ENCODE results near the gene TECPR2. TPM values are rescaled to one million over a fixed set of nuclear protein-coding genes. Genes with fewer than 3 reads are reported as not detected.

The TECPR2 gene
- total and polyA plus RNA-seq, 10 of the 15 experiments (the other 5 are each of a cell fraction or from before 2014, with no cell fraction given) = 0.15 to 10.0 (median 3.0) TPM

GRCh38 chr14:102424520-102424919, 61.8 kb downstream of the TECPR2 start:
- no TSS peak for BruUV-seq (replicated peaks)
- TF ChIP-seq RCOR1 (conservative IDR thresholded peaks at IDR 0.05; ENCODE audit: low read depth, low read length) = no peak
- TF ChIP-seq HSF1 (IDR thresholded peaks at IDR 0.05; ENCODE audit: low read depth, low read length) = no peak
- TF ChIP-seq SUPT20H (IDR thresholded peaks at IDR 0.05; ENCODE audit: borderline replicate concordance, control insufficient read depth, low read depth, low read length) = no peak
- no peak for TF ChIP-seq IRF5 (IDR thresholded peaks at IDR 0.05; ENCODE audit: borderline replicate concordance)
- no peak for TF ChIP-seq ZNF24 (IDR thresholded peaks at IDR 0.05)
- no peak for TF ChIP-seq PAX8 (IDR thresholded peaks at IDR 0.05)
- TF ChIP-seq ATF3 (IDR thresholded peaks at IDR 0.05; ENCODE audit: borderline replicate concordance, extremely low read depth, low read depth, low read length) = no peak
- no peak for TF ChIP-seq GATAD2B (conservative IDR thresholded peaks at IDR 0.05; ENCODE audit: low read depth)
- no peak for TF ChIP-seq BCL11A (IDR thresholded peaks at IDR 0.05; ENCODE audit: low read depth, low read length)
- no peak for TF ChIP-seq USF1 (IDR thresholded peaks at IDR 0.05; ENCODE audit: borderline replicate concordance, extremely low read length, insufficient read depth, low read depth, low read length)
- TF ChIP-seq CHD4 (IDR thresholded peaks at IDR 0.05) = no peak
- TF ChIP-seq GABPA (IDR thresholded peaks at IDR 0.05; ENCODE audit: low read depth) = no peak
- POLR2A ChIA-PET = no interaction called here
- Histone ChIP-seq H2AFZ (ENCODE audit: control insufficient read depth, low read depth, low read length) (no peak overlapping the region), H3K4me2 (ENCODE audit: control insufficient read depth, insufficient read depth) (no peak overlapping the region), H3K4me3 (no peak overlapping the region), H3K4me1 (ENCODE audit: control insufficient read depth, insufficient read depth, low read length) (no peaks in the 10 kb centered on the region), H3K9ac (ENCODE audit: control insufficient read depth, insufficient read depth, low read length) (no peak overlapping the region), H3K9me3 (replicated peaks; ENCODE audit: control insufficient read depth, insufficient read depth, low read length) (no peaks in the 10 kb centered on the region), H3K36me3 (ENCODE audit: control insufficient read depth in 2 of 2, insufficient read depth in 2 of 2, low read length in 1 of 2) (no peaks in the 10 kb centered on the region), H3K27me3 (replicated peaks in 1 of 2; ENCODE audit: control insufficient read depth in 2 of 2, insufficient read depth in 2 of 2, low read length in 1 of 2) (no peaks in the 10 kb centered on the region), H3K27ac (ENCODE audit: control insufficient read depth, insufficient read depth) (no peak overlapping the region), H4K20me1 (ENCODE audit: control insufficient read depth, insufficient read depth) (no peaks in the 10 kb centered on the region), H3K79me2 (ENCODE audit: control insufficient read depth, insufficient read depth, low read length) (no peaks in the 10 kb centered on the region)
- CTCF ChIA-PET = interaction anchor here (2.9 kb wide), 1 partner anchor 14 kb away, joined by 11 read pairs; no protein-coding TSS in a partner anchor
- RAD21 ChIA-PET (ENCODE audit: unreplicated experiment) = no interaction called here
- WGBS (ENCODE audit: insufficient coverage, insufficient replicate concordance, low lambda C conversion rate, missing lambda C conversion rate) = 98% methylated on average over 4 of the region's 4 CpGs
- ATAC-seq = no peak
- in situ Hi-C loops (cut with MboI) = no loop called here
- intact Hi-C loops (cut with micrococcal nuclease; ENCODE audit: unreplicated experiment) = no loop called here
- DNase-seq (ENCODE audit: low read depth, low spot score) = no peak
- SMC1A ChIA-PET (ENCODE audit: uncharacterized antibody, unreplicated experiment) = no interaction called here
- no peak for FAIRE-seq

Data from GM12878 (cell line).